HG02610 (cell line): ENCODE measurements around the gene MIOX.
A peak's percentile ranks its signal among the peaks of the same experiment; 100 is the strongest.
"Not testable (repeated sequence)": the region's sequence is repeated elsewhere in the genome, so short reads cannot be mapped to it uniquely, and the experiment has no call there.

Experiments used
- ATAC-seq: cut with Tn5 transposase; IDR thresholded peaks from one replicate; pipeline ENCODE4 v1.9.1; 2021; ENCODE audit warnings: mild to moderate bottlenecking, moderate library complexity; ENCODE audit not compliant: unreplicated experiment

Gene MIOX

GRCh38 chr22:50513175-50513574, 26.5 kb downstream of the MIOX start:
- ATAC-seq: no peak

- no peak for ATAC-seq
Observed at GRCh38 chr22:50516068-50516467, 29.4 kb downstream of the MIOX start.

GRCh38 chr22:50516891-50517290, 30.2 kb downstream of the MIOX start:
- ATAC-seq: no peak

GRCh38 chr22:50517495-50518260, 31.0 kb downstream of the MIOX start:
- no peak for ATAC-seq

- ATAC-seq: no peak
Observed at GRCh38 chr22:50518606-50519005, 31.9 kb downstream of the MIOX start.

GRCh38 chr22:50519151-50519550, 32.5 kb downstream of the MIOX start:
- ATAC-seq: no peak

GRCh38 chr22:50520184-50520583, 33.5 kb downstream of the MIOX start:
- not testable (repeated sequence) for ATAC-seq

- ATAC-seq: no peak
Observed at GRCh38 chr22:50520826-50521453, 34.3 kb downstream of the MIOX start.

GRCh38 chr22:50521710-50522109, 35.1 kb downstream of the MIOX start:
- no peak for ATAC-seq

GRCh38 chr22:50522208-50522805, 35.6 kb downstream of the MIOX start:
- ATAC-seq: no peak

- no peak for ATAC-seq
Observed at GRCh38 chr22:50522806-50523438, 36.3 kb downstream of the MIOX start.

GRCh38 chr22:50523458-50523805, 36.8 kb downstream of the MIOX start:
- ATAC-seq: no peak

GRCh38 chr22:50523806-50524675, 37.4 kb downstream of the MIOX start:
- no peak for ATAC-seq

GRCh38 chr22:50524676-50525103, 38.0 kb downstream of the MIOX start:
- no peak for ATAC-seq

- peak; percentile 41 for ATAC-seq
Observed at GRCh38 chr22:50525104-50525857, 38.6 kb downstream of the MIOX start, which contains the start of gene SCO2. Gene SCO2, minus strand, starts transcription at chr22:50525598. Its CDS starts 1,187 bp downstream, at chr22:50524411.

- ATAC-seq: peak; percentile 14
Observed at GRCh38 chr22:50525858-50526107, 39.1 kb downstream of the MIOX start.

GRCh38 chr22:50526108-50526833, 39.6 kb downstream of the MIOX start:
- peak; percentile 27 for ATAC-seq

- ATAC-seq: no peak
Observed at GRCh38 chr22:50526834-50527801, 40.5 kb downstream of the MIOX start.
